HG03439 (cell line): Measurements from ENCODE around the gene TMEM131.
A peak's percentile ranks its signal among the peaks of the same experiment; 100 is the strongest.
"Not testable (repeated sequence)": the region's sequence is repeated elsewhere in the genome, so short reads cannot be mapped to it uniquely, and the experiment has no call there.

Experiments
- ATAC-seq: cut with Tn5 transposase; IDR thresholded peaks from one replicate; pipeline ENCODE4 v1.9.1; 2021; ENCODE audit warnings: mild to moderate bottlenecking, moderate library complexity; ENCODE audit not compliant: unreplicated experiment

The TMEM131 gene

DNA sequence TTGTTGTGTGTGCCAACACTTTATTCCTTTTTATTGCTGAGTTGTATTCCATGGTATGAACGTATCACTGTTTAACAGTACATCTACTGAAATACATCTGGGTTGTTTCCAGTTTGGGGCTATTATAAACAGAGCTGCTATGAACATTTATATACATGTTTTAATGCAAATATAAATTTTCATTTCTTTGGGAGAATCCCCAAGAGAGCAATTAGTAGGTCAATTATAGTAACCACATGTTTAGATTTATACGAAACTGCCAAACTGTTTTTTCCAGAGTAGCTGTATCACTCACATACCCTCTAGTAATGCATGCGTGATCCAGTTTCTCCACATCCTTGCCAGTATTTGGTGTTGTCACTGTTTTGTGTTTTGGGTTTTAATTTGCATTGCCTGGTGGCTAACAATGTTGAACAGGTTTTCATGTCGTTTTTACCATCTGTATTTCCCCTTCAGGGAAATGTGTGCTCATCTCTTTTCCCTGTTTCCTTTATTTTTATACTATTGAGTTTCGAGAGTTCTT, 81.0 kb downstream of the TMEM131 start:
- ATAC-seq: no peak

DNA sequence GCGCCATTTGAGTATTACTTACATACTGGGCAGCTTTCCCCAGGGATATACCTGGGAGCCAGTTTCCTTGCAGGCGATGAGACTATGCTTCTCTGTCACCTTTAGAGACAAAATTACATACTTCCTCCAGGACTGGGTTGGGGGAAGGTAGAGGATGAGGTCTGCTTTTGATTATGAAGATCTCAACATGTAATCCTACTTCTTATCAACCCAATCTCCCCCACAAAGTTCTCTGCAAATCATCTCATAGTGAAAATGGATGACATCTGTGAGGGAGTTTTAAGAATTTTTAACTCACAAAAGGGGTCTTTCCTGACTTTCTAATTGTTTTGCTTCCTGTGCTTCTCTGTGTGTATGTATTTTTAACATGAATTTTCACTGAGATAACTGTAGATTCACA, 81.9 kb downstream of the TMEM131 start:
- no peak for ATAC-seq

DNA sequence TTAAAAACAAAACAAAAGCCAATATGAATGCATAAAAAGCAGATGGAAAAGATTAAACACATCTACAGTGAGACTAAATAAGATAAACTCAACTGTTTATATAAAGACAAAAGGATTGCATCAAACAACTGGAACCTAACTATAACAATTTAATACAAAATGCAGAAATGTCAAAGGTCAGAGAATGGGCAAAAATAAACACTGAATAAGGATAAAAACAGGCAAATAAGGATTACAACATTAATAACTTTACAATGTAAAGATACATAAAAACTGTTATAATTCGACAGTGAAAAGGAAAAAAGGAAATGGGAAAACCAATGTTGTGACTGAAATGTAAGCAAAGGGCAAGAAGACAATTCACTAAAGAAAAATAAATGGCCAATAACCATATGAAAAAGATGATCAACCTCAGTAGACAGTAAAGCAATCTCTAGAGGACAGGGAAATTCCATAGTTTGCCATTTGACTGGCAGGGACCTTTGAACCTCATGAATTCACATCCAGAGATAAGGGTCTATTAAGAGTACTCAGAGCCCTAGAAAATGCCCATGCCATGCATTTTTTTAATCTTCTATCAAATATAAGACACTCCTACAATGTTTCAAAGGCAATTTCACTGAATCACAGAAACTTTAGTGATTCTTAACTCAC, 83.7 kb downstream of the TMEM131 start:
- ATAC-seq: no peak

DNA sequence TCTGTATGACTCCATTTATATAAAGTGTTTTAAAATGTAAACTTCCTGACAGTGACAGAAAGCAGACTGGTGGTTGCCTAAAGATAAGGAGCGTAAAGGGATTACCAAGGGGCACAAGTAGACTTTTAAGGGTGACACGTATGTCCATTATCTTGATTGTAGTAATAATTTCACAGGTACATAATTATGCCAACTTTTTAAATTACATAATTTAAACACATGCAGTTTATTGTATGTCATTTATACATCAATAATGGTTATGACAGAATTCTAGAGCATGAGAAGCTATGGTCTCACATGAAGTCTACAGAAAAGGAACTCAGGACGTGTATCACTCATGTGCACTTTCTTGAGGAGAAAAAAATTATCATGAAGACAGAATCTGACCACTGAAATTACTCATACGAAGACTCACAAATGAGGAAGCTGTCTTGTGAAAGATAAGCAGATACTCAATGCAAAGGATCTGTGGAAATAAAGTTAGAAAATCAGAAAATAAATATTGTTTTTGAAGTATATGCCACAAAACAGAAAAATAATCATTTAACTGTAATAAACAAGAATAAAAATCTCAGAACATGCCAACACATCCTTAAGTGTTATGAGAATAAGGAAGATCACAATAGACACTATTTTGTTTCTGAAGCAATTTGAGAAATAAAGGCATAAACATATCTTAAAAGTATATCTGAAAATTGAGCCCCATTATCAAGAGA, 84.4 kb downstream of the TMEM131 start:
- no peak for ATAC-seq

DNA sequence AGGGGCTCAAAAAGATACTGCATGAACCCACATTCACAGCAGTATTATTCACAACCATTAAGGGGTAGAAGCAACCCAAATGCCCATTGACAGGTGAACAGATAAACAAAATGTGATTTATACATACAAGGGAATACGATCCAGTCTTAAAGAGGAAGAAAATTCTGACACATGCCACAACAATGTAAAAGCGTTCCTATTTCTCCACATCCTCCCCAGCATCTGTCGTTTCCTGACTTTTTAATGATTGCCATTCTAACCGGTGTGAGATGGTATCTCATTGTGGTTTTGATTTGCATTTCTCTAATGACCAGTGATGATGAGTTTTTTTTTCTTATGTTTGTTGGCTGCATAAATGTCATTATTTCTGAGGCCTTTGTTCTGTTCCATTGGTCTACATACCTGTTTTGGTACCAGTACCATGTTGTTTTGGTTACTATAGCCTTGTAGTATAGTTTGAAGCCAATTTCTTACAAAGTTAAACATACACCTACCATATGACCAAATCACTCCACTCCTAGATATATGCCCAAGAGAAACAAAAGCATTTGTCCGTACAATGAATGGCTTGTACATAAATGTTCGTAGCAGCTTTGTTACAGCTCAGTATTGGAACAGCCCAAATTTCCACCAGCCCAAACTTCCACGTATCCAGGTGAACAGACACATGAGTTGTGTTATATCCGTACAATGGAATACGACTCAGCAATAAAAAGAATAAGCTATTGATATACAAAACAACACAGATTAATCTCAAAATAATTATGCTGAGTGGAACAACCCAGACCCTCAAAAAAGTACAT, 85.1 kb downstream of the TMEM131 start:
- no peak for ATAC-seq

DNA sequence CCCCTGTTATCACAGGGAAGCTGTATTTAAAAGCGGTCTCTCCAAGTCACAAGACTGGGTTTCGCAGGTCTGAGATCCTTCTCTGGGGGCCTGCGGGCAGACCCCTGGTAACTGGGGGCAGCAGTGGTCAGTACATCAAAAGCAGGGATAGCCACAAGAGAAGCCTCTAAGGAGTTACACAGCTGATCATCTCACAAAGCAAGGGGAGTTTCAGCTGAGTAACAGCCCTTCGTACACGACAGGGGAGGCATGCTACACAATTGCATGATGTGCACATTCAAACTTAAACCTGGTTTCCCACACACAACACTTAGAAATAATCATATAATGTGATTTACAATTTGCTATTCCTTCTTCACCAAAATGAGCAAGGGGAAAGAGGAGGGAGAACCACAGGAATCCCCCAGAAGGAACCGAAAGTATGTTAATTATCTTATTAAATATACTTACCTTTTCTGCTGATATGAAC, 87.5 kb downstream of the TMEM131 start:
- ATAC-seq: no peak

DNA sequence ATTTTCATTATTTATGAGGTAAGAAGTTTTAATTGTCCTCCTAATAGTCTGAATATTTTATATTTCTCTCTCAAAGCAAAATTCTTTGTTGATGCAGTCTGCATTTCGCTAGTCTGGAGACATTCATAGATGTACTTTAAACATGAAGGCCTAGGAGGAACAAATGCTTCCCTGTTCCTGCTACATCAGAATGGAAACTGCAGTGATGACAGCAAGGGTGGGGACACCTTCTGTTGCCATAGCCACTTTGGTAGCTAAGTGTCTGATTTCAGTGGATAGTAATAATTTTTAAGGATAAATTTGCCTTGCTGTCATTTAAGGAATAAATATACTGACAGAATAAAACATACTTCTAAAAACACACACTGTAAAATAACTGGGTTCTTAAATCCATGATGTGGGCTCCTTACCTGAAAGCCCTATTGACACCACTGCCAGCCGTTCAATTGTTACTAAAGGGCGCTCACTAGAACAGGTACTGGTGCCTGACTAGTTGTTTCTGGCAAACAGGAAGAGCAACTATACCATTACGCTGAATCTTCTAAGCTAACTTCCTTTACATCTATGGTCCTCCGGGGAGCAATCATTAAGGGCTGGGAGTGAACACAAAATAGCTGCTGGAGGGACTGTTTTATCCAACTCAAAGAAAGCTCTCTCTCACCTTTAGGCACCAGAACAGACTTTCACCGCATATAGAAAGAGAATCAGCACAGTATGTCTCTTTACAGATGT, 88.2 kb downstream of the TMEM131 start:
- no peak for ATAC-seq

DNA sequence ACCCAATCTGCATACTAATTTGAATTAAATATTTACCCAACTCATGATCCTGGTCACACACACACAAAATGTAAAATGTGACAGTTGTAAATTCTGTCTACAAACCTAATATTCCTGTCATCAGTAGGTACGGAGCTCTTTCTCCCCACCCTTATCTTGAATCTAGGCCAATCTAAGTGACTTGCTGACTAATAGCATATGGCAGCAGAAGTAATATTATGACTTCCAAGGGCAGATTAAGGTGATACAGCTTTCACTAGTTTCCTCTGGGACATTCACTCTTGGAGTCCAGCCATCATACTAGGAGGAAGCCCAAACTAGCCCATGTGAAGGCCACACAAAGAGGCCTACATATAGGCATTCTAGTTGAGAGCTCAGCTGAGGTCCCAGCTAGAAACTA, 89.4 kb downstream of the TMEM131 start:
- ATAC-seq: no peak

DNA sequence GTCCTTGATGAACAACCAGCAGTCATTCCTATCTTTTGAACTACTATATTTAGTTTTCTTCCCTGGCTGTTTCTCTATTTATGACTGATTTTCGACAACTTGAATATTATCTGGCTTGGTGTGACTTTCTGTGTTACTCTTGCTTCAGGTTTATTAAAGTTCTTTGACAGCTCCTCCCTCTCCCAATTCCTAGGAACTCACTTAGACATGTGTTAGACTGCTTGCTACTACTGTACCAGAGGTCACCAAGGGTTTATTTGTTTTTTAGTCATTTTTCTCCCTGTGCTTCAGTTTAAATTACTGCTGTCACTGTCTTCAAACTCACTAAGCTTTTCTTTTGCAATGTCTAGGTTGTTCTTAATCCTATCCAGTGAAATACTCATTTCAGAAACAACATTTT, 90.5 kb downstream of the TMEM131 start:
- ATAC-seq: no peak

DNA sequence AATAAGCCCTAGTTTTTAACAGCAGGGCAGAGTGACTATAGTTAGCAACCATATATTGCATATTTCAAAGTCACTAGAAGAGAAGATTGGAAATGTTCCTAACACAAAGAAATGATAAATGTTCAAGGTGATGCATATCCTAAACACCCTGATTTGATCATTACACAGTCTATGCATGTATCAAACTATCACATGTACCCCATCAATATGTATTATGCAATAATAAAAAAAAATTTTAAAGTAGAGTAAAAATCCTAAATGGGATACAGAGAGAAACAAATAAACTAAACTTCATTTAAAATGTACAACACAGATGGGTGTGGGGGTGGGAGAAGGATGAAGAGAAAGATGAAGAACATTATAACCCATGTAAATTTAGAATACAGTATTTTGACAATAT, 93.9 kb downstream of the TMEM131 start:
- no peak for ATAC-seq

DNA sequence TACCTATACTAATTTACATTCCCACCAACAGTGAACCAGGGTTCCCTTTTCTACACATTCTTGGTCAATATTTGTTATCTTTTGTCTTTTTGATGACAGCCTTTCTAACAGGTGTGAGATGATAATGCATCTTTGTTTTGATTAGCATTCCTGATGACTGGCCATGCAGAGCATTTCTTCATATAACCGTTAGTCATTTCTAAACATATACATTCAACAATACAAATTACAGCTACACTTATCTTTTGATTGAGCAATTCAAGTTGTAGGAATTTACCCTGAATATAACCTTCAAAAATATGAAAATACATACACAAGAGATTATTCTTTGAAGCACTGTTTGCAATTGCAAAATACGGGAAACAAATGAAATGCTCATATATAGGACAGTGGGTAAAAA, 94.9 kb downstream of the TMEM131 start:
- no peak for ATAC-seq

DNA sequence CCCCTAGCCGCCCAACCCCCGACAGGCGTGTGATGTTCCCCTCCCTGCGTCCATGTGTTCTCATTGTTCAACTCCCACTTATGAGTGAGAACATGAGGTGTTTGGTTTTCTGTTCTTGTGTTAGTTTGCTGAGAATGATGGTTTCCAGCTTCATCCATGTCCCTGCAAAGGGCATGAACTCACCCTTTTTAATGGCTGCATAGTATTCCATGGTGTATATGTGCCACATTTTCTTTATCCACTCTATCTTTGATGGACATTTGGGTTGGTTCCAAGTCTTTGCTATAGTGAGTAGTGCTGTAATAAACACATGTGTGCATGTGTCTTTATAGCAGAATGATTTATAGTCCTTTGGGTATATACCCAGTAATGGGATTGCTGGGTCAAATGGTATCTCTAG, 102.7 kb downstream of the TMEM131 start:
- ATAC-seq: not testable (repeated sequence)

DNA sequence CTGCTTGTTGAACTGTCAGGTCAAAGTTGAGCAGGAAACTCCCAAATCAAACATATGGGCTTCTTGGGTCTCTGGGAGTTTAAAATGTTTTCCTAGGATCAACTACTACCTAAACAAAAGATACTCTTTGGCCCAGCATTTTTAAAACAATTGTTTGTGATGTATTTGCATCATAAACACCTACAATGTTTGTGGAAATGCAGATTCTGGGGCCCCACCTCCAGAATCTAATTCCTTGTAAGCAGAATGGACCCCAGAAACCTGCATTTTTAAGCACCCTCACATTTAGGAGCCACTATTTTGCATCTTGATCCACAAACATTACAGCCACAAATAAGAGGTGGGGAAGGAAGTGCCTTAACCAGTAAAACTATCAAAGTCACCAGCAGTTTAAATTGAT, 104.1 kb downstream of the TMEM131 start:
- no peak for ATAC-seq

DNA sequence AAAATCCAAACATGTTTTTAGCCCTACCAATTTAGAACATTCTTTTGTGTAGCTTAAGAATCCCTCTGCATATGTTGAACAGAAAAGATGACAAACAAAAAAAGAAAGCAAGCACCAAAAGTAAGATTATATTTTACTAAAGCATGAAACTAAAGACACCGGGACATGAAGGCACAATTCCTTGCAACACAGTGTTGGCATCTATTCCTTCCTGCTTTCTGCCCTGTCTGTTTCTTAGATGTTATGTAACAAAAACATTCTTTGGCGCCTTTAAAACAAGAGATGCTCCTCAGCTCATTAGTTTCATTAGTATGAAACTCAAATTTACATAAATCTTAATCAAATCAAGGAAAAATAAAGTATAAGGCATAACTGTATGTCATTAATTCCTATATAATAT, 106.6 kb downstream of the TMEM131 start:
- no peak for ATAC-seq

DNA sequence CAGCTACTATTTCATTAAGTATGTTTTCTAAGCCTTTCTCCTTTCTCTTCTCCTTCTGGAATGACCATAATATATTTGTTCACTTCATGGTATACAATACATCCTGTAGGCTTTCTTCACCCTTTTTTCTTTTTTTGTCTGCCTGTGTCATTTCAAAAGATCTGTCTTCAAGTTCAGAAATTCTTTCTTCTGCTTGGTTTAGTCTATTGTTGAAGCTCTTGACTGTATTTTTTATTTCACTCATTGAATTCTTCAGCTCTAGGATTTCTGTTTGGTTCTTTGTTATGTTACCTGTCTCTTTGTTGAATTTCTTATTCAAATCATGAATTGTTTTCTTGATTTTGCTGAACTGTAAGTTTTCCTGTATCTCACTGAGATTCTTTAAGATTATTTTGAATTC, 109.9 kb downstream of the TMEM131 start:
- no peak for ATAC-seq

DNA sequence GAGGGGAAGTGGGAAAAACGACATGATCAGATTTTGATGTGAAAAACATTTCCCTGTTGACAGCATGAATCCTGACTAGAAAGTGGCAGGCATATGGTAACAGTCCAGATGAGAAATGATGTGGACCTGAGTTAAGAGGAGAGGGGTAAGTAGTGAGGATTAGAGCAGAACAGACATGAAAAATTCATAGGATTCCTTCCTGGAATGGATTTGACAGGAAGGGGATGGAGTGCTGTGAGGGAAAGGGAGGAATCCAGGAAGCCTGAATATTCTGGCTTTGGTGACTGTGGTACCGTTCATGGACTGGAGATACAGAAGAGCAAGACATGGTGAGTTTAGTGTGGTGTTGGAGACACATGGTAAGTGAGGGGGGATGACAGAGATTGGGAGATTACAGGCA, 115.4 kb downstream of the TMEM131 start:
- no peak for ATAC-seq

DNA sequence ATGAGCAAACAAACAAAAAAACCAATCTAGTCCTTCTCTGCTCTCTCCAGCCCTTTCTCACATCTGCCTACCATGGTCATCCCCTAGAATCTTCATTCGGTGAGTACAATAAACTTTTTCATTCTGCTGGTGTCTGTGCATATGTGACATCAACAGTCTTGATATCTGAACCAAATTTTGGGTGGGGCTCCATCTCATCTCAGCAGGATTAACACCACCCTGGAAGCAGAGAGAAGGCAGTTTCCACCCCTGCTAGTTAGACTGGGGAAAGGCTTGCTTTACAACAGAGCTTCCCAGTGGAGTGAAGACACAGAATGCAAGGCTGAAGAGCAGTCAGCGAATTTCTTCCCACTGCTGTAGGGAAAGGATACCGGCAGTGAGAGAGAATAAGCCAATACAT, 116.9 kb downstream of the TMEM131 start:
- ATAC-seq: no peak

DNA sequence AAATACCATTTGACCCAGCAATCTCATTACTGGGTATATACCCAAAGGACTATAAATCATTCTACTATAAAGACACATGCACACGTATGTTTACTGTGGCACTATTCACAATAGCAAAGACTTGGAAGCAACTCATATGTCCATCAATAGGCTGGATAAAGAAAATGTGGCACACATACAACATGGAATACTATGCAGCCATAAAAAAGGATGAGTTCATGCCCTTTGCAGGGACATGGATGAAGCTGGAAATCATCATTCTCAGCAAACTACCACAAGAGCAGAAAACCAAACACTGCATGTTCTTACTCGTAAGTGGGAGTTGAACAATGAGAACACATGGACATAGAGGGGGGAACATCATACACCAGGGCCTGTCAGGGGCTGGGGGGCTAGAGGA, 117.4 kb downstream of the TMEM131 start:
- ATAC-seq: not testable (repeated sequence)

DNA sequence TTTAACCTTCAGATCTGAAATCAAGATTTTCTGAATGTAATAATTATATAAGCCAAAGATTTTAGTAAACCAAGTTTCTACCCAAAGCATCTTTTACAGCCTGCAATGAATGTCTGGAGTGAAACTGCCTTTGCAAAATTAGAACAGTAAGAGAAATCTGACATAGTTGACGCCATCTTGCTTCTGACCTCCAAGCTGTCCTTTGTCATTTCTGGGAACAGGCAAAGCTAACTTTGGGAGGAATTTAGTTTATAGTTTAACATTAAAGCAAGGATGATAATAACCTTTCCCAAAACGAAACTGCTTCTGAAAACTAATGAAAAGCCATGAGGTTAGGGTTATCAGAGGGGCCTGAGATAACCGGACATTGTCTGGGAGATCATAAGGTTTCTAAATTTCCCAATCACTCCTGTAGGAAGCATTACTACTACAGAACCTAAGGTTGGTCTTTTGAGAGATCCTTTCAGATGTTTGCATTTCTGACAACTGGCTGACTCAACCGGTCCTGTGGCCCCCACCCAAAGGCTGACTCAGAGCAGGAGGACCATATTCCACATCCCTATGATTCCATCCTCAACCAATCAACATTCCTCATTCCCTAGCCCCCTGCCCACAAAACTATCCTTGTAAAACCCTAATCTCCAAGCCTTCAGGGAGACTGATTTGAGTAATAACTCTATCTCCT, 124.5 kb downstream of the TMEM131 start:
- no peak for ATAC-seq

DNA sequence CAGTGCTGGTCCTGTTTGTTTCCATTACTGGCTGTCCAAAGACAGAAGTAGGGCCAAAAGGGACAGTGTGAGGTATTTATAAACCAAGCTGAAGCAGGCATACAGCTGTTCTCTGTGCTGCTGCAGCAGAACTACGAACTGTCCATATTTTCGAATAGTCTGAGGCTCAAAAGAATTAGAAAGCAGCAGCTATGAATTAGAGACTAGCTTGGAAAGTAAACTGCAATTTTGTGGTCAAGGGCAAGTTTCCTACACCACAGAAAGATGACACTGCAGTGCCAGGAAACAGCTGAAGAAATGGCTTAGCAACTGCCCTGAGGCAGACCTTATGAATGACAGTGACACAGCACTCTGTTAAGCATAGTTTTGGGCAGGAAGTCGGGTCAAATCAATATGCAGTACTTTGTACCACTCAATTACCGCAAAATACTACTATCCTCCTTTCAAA, 125.3 kb downstream of the TMEM131 start:
- ATAC-seq: peak; percentile 98
